GM21390 (cell line): ENCODE results near the gene SNU13.
A peak's percentile ranks its signal among the peaks of the same experiment; 100 is the strongest.
"Not testable (repeated sequence)": the region's sequence is repeated elsewhere in the genome, so short reads cannot be mapped to it uniquely, and the experiment has no call there.

ENCODE experiments used
- ATAC-seq: cut with Tn5 transposase; IDR thresholded peaks from one replicate; pipeline ENCODE4 v1.9.1; 2021; ENCODE audit not compliant: unreplicated experiment

Gene SNU13

GRCh38 chr22:41688365-41689211 is at the start of gene SNU13:
Gene SNU13 (minus strand): TSS chr22:41688867. CDS start chr22:41688796, 71 bp downstream.
- ATAC-seq = peak; percentile 89

DNA sequence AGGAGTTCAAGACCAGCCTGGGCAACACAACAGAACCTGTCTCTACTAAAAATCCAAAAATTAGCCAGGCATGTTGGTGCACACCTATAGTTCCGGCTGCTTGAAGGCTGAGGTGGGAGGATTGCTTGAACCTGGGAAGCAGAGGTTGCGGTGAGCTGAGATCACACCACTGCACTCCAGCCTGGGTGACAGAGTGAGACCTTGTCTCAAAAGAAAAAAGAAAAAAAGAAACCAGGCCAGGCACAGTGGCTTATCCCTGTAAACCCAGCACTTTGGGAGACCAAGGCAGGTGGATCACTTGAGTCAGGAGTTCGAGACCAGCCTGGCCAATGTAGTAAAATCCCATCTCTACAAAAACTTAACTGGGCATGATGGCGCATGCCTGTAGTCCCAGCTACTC is 44.6 kb upstream of the SNU13 start:
- ATAC-seq = not testable (repeated sequence)

- no peak for ATAC-seq
These were observed 43.6 kb upstream of the SNU13 start for GRCh38 chr22:41732096-41732772.

- no peak for ATAC-seq
These were observed 42.9 kb upstream of the SNU13 start for GRCh38 chr22:41731609-41732008.

- ATAC-seq = no peak
These were observed 36.9 kb upstream of the SNU13 start for GRCh38 chr22:41725510-41726110.

DNA sequence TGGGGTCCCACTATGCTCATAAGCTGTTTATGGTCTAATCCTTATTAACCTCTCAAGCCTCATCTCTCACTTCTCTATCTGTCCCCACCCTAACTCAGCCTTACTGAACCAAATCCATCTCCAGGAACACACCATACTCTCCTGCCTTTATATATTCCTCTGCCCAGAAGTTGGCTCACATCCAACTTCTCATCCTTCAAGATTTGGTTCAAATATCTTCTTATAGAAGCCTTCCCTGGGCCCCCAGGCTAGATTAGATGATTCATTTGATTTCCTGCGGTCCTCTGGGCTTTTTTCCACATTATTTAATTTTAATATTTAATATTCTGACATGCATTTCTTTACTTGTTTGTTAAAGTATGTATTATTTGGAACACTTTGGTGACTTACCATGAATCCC is 33.8 kb upstream of the SNU13 start:
- no peak for ATAC-seq

GRCh38 chr22:41713004-41713403 is 24.3 kb upstream of the SNU13 start:
- no peak for ATAC-seq

DNA sequence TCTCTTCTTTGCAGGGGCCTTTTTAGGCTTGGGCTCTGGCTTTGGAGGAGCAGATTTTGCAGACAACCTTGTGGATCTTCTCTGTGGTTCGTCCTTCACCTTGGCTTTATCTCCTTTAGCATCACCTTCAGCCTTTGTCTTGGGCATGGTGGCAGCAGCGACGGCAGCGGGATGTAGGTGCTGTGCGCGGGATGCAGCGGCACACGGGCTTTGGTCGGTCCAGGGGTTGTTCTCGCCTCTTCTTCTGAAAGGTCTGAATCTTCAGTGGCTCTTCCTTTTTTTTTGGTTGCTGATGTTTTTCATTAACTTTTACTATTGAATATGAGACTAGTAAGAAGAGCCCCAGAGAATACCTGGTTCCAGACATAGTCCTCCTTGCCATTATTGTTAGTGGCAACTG is 20.7 kb upstream of the SNU13 start:
- no peak for ATAC-seq

DNA sequence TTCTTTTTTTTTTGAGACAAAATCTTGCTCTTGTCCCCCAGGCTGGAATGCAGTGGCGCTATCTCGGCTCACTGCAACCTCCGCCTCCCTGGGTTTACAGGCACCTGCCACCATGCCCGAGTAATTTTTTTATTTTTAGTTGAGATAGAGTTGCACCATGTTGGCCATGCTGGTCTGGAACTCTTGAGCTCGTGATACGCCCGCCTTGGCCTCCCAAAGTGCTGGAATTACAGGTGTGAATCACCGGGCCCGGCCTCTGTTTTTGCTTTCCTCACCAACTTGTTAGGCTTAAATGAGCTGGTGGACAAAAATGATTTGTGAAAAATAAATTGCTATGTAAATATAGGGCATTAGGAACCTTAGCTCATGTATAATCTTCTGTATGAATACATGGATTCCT is 14.1 kb upstream of the SNU13 start:
- no peak for ATAC-seq

- ATAC-seq = no peak
These were observed 11.4 kb upstream of the SNU13 start for GRCh38 chr22:41700108-41700364.

- no peak for ATAC-seq
These were observed 10.8 kb upstream of the SNU13 start, which contains the start of gene MEI1 for GRCh38 chr22:41699264-41700107. Gene MEI1 (plus strand): TSS chr22:41699503. CDS start chr22:41699539, 36 bp downstream.

GRCh38 chr22:41697126-41697775 is 8.6 kb upstream of the SNU13 start:
- ATAC-seq = no peak

DNA sequence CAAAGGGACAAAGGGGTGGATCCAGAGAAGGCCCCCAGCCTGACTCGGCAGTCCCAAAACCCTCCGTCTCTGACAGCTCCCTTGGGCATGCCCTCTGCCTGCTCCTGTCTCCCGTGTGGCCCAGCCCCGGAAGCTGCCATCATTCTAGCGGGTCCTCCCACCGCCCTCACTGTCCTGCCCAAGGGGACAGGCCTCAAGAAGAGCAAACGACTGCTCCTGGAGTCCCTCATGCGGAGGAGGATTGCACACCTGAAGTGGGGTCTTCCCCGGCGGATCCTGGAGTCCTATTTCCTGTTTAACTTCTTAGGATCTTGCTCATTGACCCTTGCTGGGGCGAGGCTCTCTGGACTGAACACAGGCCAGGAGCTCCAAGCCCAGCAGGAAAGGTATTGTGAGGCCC is 8.0 kb upstream of the SNU13 start:
- ATAC-seq = no peak

- no peak for ATAC-seq
These were observed 6.5 kb upstream of the SNU13 start for GRCh38 chr22:41695211-41695610.

GRCh38 chr22:41690476-41690875 is 1.8 kb upstream of the SNU13 start:
- no peak for ATAC-seq

GRCh38 chr22:41687901-41688364 is 734 bp downstream of the SNU13 start:
- ATAC-seq = no peak

GRCh38 chr22:41686890-41687289 is 1.8 kb downstream of the SNU13 start:
- not testable (repeated sequence) for ATAC-seq

- no peak for ATAC-seq
These were observed 4.5 kb downstream of the SNU13 start for GRCh38 chr22:41684194-41684593.

GRCh38 chr22:41683616-41684015 is 5.1 kb downstream of the SNU13 start:
- ATAC-seq = no peak

- ATAC-seq = no peak
These were observed 5.6 kb downstream of the SNU13 start for GRCh38 chr22:41683052-41683451.
